T-helper 9 cell (primary cell): Measurements from ENCODE around the gene HM13.
"Not testable (repeated sequence)": the region's sequence is repeated elsewhere in the genome, so short reads cannot be mapped to it uniquely, and the experiment has no call there.

Source experiments
- DNase-seq: peaks from one replicate; pipeline ENCODE4 v3.0.0-alpha.2; 2020
- total RNA-seq, 2 donors: gene quantifications; one replicate each; lab custom pipeline; 2026; lab: John Stamatoyannopoulos, UW

The HM13 gene
- total RNA-seq: 77.8 to 91.7 reads per million in 2 donors

- DNase-seq: peak; percentile 87
Measured at GRCh38 chr20:31514154-31515071, at the start of gene HM13. Gene HM13, plus strand, starts transcription at chr20:31514442. Its CDS starts 110 bp downstream, at chr20:31514552.

GRCh38 chr20:31470946-31471345 lies 43.3 kb upstream of the HM13 start:
- DNase-seq: not testable (repeated sequence)

- no peak for DNase-seq
Measured at GRCh38 chr20:31472395-31473330, 41.6 kb upstream of the HM13 start.

- no peak for DNase-seq
Measured at GRCh38 chr20:31473331-31474096, 40.7 kb upstream of the HM13 start.

GRCh38 chr20:31474097-31474436 lies 40.2 kb upstream of the HM13 start:
- DNase-seq: no peak

GRCh38 chr20:31474758-31475427 lies 39.3 kb upstream of the HM13 start, which contains the start of the genes DEFB124 and REM1:
Gene DEFB124, minus strand, starts transcription at chr20:31475127. Its CDS starts 2,114 bp downstream, at chr20:31473013.
Gene REM1, plus strand, starts transcription at chr20:31475288. Its CDS starts 1,158 bp downstream, at chr20:31476446.
- DNase-seq: no peak

- DNase-seq: no peak
Measured at GRCh38 chr20:31475472-31476293, 38.6 kb upstream of the HM13 start.

- no peak for DNase-seq
Measured at GRCh38 chr20:31476294-31476585, 38.0 kb upstream of the HM13 start.

- no peak for DNase-seq
Measured at GRCh38 chr20:31476643-31477215, 37.5 kb upstream of the HM13 start.

GRCh38 chr20:31484001-31484400 lies 30.2 kb upstream of the HM13 start:
- DNase-seq: no peak

- no peak for DNase-seq
Measured at GRCh38 chr20:31485450-31486339, 28.5 kb upstream of the HM13 start.

- no peak for DNase-seq
Measured at GRCh38 chr20:31488115-31488514, 26.1 kb upstream of the HM13 start.

- DNase-seq: no peak
Measured at GRCh38 chr20:31489152-31489551, 25.1 kb upstream of the HM13 start.

GRCh38 chr20:31490752-31491151 lies 23.5 kb upstream of the HM13 start:
- no peak for DNase-seq

- DNase-seq: no peak
Measured at GRCh38 chr20:31494131-31494530, 20.1 kb upstream of the HM13 start.

GRCh38 chr20:31496761-31497295 lies 17.4 kb upstream of the HM13 start:
- no peak for DNase-seq

- DNase-seq: no peak
Measured at GRCh38 chr20:31497838-31498540, 16.3 kb upstream of the HM13 start.

- DNase-seq: no peak
Measured at GRCh38 chr20:31500527-31500926, 13.7 kb upstream of the HM13 start.
